KOPT-K1 (cell line): Measurements from ENCODE around the gene LRRC51.
"Not testable (repeated sequence)": the region's sequence is repeated elsewhere in the genome, so short reads cannot be mapped to it uniquely, and the experiment has no call there.

Experiments used
- H3K27ac ChIP-seq: fragments of 200-600 bp; sonication (generic); 2 replicates; pipeline ENCODE4 v1.5.1; 2016; ENCODE audit warnings: antibody characterized with exemption, mild to moderate bottlenecking, low read depth, low read length; ENCODE audit not compliant: poor library complexity, severe bottlenecking
- H3K36me3 ChIP-seq: fragments of 200-600 bp; sonication (generic); 2 replicates; pipeline ENCODE4 v1.5.1; 2017; ENCODE audit warnings: antibody characterized with exemption, mild to moderate bottlenecking, low read length, moderate library complexity; ENCODE audit not compliant: insufficient read depth
- H3K9me3 ChIP-seq: fragments of 200-600 bp; sonication (generic); 2 replicates; pipeline ENCODE4 v1.5.1; 2017; ENCODE audit warnings: antibody characterized with exemption, low read length, mild to moderate bottlenecking; ENCODE audit not compliant: insufficient read depth, poor library complexity, severe bottlenecking

LRRC51 gene

DNA sequence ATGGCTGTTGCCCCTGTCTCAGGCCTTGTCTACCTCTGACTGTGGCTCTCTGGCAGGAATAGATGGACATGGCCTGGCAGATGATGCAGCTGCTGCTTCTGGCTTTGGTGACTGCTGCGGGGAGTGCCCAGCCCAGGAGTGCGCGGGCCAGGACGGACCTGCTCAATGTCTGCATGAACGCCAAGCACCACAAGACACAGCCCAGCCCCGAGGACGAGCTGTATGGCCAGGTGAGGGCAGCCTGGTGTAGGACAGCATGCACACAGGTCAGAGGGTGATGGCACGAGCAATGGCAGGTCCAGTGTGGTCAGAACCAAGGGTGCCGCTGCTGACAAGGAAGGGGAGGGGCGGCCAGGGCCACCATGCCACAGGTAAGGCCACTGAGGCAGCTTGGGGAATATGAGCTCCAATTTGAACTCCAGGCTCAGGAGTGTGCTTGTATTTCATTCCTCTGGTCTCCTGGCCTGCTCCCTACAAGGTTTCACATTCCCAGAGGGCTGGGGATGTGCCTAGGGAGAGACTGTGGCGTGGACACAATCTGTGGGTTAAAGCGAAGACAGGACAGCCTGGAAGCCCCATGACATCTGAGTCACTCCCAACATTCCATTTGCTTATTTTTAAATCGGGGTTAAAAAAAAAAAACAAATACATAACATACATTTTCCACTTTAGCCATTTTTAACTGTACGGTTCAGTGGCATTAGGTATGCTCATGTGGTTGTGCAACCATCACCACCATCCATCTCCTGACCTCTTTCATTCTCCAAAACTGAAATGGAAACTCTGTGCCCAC, 55.4 kb downstream of the LRRC51 start:
- no peaks in the 10 kb centered on the region for H3K36me3 ChIP-seq
- no peak overlapping the region for H3K27ac ChIP-seq
- H3K9me3 ChIP-seq, result no peaks in the 10 kb centered on the region

DNA sequence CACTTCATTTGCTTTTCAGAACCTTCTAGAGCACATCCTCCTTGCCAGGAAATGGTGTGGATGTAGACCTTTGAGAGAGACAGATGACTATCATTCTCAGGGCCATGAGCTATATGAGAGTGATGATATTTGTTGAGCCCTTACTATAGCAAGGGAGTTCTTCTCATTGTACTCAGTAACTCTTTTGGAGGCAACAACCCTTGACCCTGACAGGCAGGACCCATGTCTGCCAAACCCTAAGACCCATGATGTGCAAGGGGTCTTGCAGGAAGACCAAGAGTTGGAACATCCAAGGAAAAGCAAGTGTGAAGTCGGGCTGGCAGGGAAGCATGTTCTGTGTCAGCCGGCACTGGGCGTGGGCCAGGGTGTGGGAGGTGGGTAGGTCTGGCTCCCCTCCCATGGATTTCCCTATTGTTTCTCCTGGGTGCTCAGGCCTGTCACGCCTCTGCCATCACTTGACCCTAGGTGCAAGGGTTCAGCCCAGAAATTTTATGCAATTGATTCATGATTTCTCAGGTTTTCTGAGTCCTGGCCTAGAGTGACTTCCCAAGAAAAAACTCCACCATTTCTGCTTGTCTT, 56.1 kb downstream of the LRRC51 start:
- Histone ChIP-seq H3K9me3 (no peaks in the 10 kb centered on the region), H3K36me3 (no peaks in the 10 kb centered on the region), H3K27ac (no peak overlapping the region)

DNA sequence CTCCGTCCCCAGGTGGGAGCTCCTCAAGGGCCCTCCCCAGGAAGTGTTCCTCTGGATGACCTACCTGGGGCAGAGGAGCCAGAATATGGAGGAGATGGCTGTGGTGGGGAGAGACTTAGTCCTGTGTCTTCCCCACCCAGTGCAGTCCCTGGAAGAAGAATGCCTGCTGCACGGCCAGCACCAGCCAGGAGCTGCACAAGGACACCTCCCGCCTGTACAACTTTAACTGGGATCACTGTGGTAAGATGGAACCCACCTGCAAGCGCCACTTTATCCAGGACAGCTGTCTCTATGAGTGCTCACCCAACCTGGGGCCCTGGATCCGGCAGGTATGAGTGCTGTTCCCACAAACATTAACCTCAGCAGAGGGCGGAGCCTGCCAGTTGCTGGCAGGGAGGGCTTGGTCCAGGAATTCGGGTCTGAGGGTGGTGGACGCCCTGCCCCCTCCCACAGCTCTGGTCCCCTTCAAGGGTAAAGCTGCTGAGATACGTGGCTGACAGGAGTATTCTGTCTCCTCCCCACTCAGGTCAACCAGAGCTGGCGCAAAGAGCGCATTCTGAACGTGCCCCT, 58.3 kb downstream of the LRRC51 start:
- no peaks in the 10 kb centered on the region for H3K9me3 ChIP-seq
- H3K36me3 ChIP-seq, result no peaks in the 10 kb centered on the region
- no peak overlapping the region for H3K27ac ChIP-seq

GRCh38 chr11:72139500-72139899, 58.9 kb downstream of the LRRC51 start:
- no peaks in the 10 kb centered on the region for H3K36me3 ChIP-seq
- no peak overlapping the region for H3K27ac ChIP-seq
- H3K9me3 ChIP-seq, result no peaks in the 10 kb centered on the region

GRCh38 chr11:72140661-72141060, 60.0 kb downstream of the LRRC51 start:
- Histone ChIP-seq H3K27ac (no peak overlapping the region), H3K9me3 (no peaks in the 10 kb centered on the region), H3K36me3 (no peaks in the 10 kb centered on the region)

- Histone ChIP-seq H3K27ac (no peak overlapping the region), H3K9me3 (no peaks in the 10 kb centered on the region), H3K36me3 (no peaks in the 10 kb centered on the region)
Measured at GRCh38 chr11:72141066-72141465, 60.4 kb downstream of the LRRC51 start.

GRCh38 chr11:72142086-72142485, 61.4 kb downstream of the LRRC51 start:
- not testable (repeated sequence) for H3K36me3 ChIP-seq, H3K9me3 ChIP-seq

GRCh38 chr11:72142543-72142942, 61.9 kb downstream of the LRRC51 start:
- H3K27ac ChIP-seq, H3K9me3 ChIP-seq, H3K36me3 ChIP-seq: not testable (repeated sequence)

More at GRCh38 chr11:72142086-72142485, 61.4 kb downstream of the LRRC51 start:
- not testable (repeated sequence) for H3K27ac ChIP-seq

- no peak overlapping the region for H3K27ac ChIP-seq
- no peaks in the 10 kb centered on the region for H3K9me3 ChIP-seq
- no peaks in the 10 kb centered on the region for H3K36me3 ChIP-seq
Measured at GRCh38 chr11:72144807-72145565, 64.3 kb downstream of the LRRC51 start.
